ENCODE results near the gene MLLT3. TPM values are rescaled to one million over a fixed set of nuclear protein-coding genes. Genes with fewer than 3 reads are reported as not detected.

Gene MLLT3
- total RNA-seq, 6 experiments from 2014 or later = 0.43 to 2.5 (median 1.2) TPM

DNA sequence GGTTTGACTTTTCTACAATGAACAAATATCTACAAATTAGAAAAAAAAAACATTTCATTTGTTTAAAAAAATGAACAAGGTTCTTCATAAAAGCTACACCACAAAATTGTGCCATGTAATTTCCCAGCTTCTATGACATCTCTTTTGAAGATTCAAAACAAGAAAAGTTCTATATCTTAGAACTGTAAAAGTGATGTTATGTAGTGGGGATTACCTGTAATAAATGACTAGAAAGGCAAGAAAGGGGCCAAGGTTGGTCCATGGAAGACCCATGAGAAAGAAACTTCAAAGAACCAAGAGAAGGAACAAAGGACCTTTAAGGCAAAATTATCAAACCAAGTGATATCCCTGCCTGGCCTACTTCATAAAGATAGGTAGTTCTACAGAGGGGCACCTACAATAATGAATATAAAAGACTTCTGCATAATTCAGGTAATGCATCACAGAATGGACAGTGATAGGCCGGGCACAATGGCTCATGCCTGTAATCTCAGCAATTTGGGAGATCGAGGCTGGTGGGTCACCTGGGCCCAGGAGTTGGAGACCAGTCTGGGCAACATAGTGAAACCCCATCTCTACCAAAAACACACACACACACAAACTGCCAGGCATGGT lies 7.6 kb downstream of the MLLT3 start:
- 80% methylated on average over 1 of the region's 2 CpGs for WGBS (ENCODE audit: insufficient coverage, low coverage, low lambda C conversion rate, missing lambda C conversion rate)
- Histone ChIP-seq H3K27me3 (no peaks in the 10 kb centered on the region), H3K9me3 (no peaks in the 10 kb centered on the region), H3K4me1 (peaks cover 0 to 5% (median 0%) of the 10 kb centered on the region in 4 donors), H3K36me3 (no peaks in the 10 kb centered on the region), H3K4me3 (no peak overlapping the region), H3K27ac (no peak overlapping the region)
- DNase-seq (no peak), ATAC-seq (no peak)
- TF ChIP-seq, protein P1, sequence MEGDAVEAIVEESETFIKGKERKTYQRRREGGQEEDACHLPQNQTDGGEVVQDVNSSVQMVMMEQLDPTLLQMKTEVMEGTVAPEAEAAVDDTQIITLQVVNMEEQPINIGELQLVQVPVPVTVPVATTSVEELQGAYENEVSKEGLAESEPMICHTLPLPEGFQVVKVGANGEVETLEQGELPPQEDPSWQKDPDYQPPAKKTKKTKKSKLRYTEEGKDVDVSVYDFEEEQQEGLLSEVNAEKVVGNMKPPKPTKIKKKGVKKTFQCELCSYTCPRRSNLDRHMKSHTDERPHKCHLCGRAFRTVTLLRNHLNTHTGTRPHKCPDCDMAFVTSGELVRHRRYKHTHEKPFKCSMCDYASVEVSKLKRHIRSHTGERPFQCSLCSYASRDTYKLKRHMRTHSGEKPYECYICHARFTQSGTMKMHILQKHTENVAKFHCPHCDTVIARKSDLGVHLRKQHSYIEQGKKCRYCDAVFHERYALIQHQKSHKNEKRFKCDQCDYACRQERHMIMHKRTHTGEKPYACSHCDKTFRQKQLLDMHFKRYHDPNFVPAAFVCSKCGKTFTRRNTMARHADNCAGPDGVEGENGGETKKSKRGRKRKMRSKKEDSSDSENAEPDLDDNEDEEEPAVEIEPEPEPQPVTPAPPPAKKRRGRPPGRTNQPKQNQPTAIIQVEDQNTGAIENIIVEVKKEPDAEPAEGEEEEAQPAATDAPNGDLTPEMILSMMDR (IDR thresholded peaks at IDR 0.05) = no peak
- TF ChIP-seq POLR2A (IDR thresholded peaks at IDR 0.05) = no peak
- intact Hi-C loops (cut with DNase I) = no loop called here

DNA sequence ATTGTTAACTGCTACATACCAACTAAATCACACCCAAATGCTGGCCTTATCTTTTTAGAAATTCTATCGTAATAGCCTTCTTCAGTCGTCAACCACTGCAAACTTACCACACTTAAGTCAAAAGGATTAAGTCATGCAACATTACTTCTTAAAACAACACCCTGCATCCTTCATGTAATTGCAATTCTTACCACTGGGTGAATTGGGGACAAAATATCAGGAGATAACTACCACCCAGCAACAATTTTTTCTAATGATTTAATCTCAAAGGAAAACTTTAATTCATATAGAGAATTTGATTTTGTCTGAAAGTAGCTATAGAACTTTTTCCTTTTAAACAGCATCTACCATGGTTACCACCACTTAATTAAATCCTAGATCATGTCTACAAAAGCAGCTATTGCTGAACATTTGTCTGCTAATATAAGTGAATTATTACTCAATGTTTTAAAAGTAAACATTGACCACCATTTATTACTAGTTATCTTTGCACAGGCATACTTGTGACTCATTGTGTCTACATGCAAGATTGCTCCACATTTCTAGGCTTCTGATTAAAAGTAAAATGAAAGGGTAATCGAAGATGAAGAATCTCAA lies 10.5 kb downstream of the MLLT3 start:
- TF ChIP-seq, protein P1 (IDR thresholded peaks at IDR 0.05) = peak in 3 of 4 donors; percentile 16 to 33 (median 27)
- no peak for TF ChIP-seq POLR2A (IDR thresholded peaks at IDR 0.05)
- no peaks in the 10 kb centered on the region for H3K36me3 ChIP-seq
- no peak for DNase-seq
- no peaks in the 10 kb centered on the region for H3K9me3 ChIP-seq
- H3K27me3 ChIP-seq = no peaks in the 10 kb centered on the region
- no peak overlapping the region for H3K4me3 ChIP-seq
- peaks cover 0 to 5% (median 0%) of the 10 kb centered on the region in 4 donors for H3K4me1 ChIP-seq
- intact Hi-C loops (cut with DNase I) = no loop called here
- ATAC-seq = peak in 2 of 4 donors; percentile 59 to 72
- WGBS (ENCODE audit: insufficient coverage, low coverage, low lambda C conversion rate, missing lambda C conversion rate) = 45% methylated on average over 3 of the region's 3 CpGs
- no peak overlapping the region for H3K27ac ChIP-seq

DNA sequence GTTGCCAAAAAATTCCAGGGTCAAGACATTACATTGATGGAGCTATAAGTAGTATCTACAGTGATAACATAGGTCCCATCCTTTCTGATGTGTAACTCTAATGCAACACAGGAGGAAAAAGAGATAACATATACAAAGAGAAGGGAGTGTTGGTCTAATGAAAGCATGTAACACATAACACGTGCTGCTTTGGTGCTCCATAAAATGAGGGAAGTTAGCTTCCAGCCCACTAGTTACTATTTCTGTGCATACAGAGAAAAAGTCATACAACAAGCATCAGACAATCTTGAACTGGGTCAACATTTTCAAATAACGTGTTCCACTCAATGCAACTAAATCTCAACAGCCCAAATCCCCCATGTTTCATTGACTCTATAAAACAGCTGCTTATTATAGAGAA lies 11.7 kb downstream of the MLLT3 start:
- Histone ChIP-seq H3K4me1 (peaks cover 0 to 5% (median 0%) of the 10 kb centered on the region in 4 donors), H3K27ac (no peak overlapping the region), H3K36me3 (no peaks in the 10 kb centered on the region), H3K27me3 (no peaks in the 10 kb centered on the region), H3K9me3 (no peaks in the 10 kb centered on the region), H3K4me3 (no peak overlapping the region)
- WGBS (ENCODE audit: insufficient coverage, low coverage, low lambda C conversion rate, missing lambda C conversion rate) = 51% methylated on average over 2 of the region's 2 CpGs
- DNase-seq = no peak
- TF ChIP-seq, protein P1 (IDR thresholded peaks at IDR 0.05) = no peak
- TF ChIP-seq POLR2A (IDR thresholded peaks at IDR 0.05) = no peak
- intact Hi-C loops (cut with DNase I) = no loop called here
- ATAC-seq = no peak

DNA sequence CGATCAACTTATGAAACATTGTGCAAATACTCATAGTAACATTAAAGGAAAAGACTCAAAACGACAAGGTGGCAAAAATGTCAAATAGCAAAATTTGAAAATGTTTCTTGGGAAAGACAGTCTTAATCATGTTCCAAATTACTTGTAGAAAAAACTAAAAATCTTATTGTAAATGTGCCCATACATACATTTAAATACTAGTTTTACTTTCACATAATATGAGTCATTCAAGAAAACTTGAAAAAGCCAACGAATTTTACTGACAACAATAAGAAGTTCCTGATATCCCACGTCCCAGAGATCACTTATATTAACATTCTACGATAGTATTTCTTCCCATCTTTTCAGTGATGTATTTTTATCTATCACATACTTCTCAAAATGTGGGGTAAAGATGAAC lies 13.7 kb downstream of the MLLT3 start:
- DNase-seq = no peak
- WGBS (ENCODE audit: insufficient coverage, low coverage, low lambda C conversion rate, missing lambda C conversion rate) = 56% methylated on average over 5 of the region's 5 CpGs
- Histone ChIP-seq H3K9me3 (no peaks in the 10 kb centered on the region), H3K4me3 (no peak overlapping the region), H3K27ac (no peak overlapping the region), H3K36me3 (no peaks in the 10 kb centered on the region), H3K4me1 (peaks cover 0 to 5% (median 0%) of the 10 kb centered on the region in 4 donors), H3K27me3 (no peaks in the 10 kb centered on the region)
- ATAC-seq = no peak
- TF ChIP-seq, protein P1 (IDR thresholded peaks at IDR 0.05) = no peak
- no peak for TF ChIP-seq POLR2A (IDR thresholded peaks at IDR 0.05)
- intact Hi-C loops (cut with DNase I) = no loop called here

Measured in right lobe of liver (tissue), 6 donors.